HuH-7 (cell line): ENCODE data around the gene C1orf167.

Experiments
- DNase-seq: peaks from one replicate; pipeline ENCODE4 v3.0.0; 2011; ENCODE audit warnings: low spot score

C1orf167 gene

DNA sequence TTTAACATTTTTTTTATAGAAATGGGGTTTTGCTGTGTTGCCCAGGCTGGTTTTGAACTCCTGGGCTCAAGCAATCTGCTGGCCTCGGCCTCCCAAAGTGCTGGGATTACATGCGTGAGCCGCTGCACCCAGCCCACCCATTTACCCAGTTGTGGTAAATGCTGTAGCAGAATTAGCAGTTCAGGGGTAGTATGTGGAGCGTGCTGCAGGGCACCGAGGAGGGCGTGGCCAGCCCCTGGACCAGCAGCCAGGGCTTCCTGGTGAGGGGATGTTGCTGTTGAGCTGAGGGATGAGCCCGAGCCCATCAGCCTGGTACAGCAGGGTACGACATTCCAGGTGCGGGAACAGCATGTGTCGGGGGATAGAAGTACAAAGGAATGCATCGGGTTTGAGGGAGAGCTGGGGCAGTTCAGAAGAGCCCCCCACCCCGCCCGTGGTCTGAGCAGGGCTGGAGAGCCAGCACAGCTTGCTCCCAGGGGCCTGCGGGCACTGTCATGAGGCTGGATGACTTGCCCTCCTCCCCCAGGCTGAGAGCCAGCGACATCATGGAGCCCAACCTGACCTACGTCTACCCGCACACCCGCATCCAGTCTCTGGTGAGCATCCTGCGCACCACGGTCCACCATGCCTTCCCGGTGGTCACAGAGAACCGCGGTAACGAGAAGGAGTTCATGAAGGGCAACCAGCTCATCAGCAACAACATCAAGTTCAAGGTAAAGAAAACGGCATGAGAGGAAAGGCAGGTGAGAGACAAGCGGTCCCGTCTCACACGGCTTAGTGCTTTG is 73.6 kb downstream of the C1orf167 start:
- DNase-seq: no peak

GRCh38 chr1:11836955-11837766 is 75.2 kb downstream of the C1orf167 start:
- DNase-seq: no peak

DNA sequence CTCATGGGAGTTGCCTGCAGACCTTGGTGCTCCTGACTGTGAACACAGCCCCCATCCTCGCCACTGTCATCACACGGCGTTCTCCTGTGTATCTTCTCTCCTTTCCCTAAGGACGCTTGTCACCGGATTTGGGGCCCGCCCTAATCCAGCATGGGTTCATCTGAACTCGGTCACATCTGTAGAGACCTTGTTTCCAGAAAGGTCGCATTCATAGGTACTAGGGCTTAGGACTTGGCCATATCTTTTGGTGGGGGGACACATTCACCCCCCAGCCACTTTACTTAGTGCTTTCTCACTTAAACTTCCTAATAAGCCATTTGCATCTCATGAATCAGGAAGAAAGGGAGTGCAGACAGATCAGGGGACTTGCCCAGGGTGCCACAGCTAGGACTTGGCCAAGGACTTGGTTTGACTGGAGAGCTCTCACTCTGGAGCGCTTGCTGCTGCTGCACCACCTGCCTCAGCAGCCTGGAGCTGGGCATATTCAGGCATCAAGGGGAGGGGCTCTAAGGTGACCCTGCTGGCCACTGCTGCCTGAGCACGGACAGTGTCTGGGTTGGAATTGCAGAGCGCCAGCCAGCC is 75.9 kb downstream of the C1orf167 start:
- no peak for DNase-seq

DNA sequence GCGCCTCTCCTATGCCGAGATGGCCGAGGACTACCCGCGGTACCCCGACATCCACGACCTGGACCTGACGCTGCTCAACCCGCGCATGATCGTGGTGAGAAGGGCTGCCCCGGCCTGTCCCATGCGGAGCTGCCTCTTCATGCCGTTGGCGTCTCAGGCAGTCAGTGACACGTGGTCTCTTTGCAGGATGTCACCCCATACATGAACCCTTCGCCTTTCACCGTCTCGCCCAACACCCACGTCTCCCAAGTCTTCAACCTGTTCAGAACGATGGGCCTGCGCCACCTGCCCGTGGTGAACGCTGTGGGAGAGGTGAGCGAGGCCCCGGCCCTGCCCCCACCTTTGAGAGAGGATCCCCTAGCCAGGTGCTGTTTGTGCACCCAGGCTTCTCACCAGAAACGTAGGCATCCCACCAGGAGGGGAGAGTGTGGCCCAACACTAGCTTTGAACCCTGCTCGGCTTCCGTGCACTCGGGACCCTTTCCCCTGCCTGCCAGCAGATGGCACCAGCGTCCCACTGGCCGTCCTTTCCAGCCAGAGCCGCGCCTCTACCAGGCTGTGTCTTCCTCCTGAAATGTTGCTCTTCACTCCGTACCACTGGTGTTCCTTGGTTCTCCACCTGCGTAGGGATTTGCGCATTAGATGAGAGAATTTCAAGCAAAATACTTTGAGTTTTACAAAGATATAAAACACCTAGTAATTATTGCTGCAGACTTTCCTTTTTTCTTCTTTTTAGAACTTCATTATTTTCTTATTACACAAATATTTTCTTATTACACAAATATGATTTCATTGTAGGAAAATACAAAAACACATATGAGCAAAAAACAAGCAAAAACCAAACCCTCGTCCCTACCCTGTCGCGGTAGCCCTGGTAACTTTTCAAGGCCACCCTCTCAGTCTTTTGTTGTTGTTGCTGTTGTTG is 76.6 kb downstream of the C1orf167 start:
- peak; percentile 92 for DNase-seq
